HG03066 (cell line): Measurements from ENCODE around the gene FAM168B.

ENCODE experiments used
- ATAC-seq: cut with Tn5 transposase; IDR thresholded peaks from one replicate; pipeline ENCODE4 v1.9.1; 2021; ENCODE audit warnings: low read depth; ENCODE audit not compliant: unreplicated experiment

FAM168B gene

DNA sequence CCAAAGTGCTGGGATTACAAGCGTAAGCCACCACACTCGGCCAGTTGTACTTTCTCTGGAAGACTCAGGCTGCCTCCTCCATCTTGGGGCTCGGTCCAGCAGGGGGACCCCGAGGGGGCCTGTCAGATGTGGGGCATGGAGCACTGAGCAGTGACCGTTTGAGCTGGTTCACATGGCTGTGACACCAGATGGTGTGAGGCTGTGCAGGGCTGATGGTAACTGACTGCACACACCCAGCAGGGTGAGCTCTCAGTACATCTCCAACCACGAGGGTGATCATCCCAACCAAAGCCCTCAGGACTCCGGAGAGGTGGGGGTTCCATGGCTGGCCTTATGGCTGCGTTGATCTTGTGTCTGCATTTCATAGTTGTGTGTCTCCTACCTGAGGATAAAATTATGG is 63.4 kb downstream of the FAM168B start:
- ATAC-seq: no peak

DNA sequence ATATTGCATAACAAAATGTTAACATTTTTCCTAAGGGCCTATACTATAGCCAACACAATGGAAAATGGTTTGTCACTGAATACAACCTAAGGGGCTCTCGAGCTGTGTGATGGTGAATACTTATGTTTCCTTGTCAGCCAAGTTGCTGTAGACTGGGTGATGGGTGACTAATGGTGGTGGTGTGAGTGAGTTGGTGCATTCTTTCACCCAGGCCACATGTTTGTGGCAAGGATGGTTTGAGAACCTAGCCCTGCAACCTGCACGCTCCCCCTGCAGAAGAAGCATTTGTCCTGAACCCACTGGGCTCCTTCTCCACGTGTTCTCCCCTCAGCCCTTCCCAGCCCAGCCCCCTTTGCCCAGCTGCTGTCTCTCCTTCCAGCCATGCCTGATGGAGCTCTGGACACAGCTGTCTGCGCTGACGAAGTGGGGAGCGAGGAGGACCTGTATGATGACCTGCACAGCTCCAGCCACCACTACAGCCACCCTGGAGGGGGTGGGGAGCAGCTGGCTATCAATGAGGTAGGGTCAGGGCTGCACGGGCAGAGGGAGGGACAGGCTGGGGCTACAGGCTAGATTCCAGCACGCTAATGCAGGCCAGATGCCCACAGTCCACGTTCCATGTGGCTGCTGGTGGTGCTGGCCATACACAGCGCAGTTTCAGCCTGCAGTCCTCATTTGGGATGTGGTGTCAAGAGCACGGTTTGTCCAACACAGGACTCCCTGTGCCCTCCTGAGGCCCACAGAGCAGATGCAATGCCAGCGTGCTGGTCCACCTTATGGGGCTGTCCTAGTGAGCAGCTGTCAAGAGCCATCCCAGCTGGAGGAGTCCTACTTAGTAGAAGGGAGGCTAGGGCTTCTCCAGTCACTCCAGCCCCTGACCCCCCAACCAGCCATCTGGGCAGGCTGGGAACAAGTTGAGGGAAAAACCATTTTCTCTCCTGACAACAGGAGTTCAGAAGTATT is 65.4 kb downstream of the FAM168B start:
- ATAC-seq: no peak

DNA sequence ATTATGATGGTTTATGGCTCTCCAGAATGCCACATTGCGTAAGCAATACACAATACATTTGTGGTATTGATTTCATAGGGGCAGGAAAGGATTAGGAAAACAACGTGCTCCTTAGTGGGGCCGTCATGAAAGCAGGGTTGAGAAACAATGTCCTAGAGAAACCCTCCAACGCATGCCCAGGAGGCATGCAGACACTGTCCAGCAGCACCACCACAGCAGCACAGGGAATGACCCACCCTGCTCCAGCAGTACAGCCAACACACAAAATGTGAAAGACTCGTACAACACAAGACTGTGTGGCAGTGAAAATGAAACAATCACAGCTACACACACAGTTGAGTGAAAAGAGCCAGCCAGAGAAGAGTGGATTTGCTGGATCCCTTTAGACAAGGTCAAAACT is 66.3 kb downstream of the FAM168B start:
- ATAC-seq: no peak

DNA sequence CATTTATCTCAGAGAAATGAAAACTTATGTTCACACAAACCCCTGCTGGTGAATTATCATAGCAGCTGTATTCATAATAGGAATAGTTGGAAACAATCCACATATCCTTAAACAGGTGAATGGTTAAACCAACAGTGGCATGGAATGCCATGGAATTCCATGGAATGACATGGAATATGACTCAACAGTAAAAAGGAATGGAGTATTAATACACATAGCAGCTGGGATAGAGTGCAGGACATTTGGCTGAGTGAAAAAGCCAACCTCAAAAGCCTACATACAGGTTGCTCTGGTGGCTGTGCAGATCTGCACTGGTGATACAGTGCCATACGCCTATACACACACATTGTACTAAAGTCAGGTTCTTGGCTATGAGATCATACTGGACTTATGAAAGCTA is 69.5 kb downstream of the FAM168B start:
- no peak for ATAC-seq

DNA sequence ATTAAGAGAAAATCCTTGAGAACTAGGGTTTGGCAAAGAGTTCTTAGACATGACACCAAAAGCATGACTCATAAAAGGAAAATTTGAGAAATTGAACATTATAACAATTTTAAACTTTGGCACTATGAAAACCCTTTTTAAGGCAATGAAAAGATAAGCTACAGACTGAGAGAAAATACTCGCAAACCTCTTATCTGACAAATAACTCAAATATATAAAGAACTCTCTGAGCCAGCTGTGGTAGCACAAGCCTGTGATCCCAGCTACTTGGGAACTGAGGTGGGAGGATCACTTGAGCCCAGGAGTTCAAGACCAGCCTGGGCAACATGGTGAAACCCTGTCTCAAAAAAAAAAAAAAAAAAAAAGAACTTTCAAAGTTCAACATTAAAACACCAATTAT is 70.5 kb downstream of the FAM168B start:
- no peak for ATAC-seq

DNA sequence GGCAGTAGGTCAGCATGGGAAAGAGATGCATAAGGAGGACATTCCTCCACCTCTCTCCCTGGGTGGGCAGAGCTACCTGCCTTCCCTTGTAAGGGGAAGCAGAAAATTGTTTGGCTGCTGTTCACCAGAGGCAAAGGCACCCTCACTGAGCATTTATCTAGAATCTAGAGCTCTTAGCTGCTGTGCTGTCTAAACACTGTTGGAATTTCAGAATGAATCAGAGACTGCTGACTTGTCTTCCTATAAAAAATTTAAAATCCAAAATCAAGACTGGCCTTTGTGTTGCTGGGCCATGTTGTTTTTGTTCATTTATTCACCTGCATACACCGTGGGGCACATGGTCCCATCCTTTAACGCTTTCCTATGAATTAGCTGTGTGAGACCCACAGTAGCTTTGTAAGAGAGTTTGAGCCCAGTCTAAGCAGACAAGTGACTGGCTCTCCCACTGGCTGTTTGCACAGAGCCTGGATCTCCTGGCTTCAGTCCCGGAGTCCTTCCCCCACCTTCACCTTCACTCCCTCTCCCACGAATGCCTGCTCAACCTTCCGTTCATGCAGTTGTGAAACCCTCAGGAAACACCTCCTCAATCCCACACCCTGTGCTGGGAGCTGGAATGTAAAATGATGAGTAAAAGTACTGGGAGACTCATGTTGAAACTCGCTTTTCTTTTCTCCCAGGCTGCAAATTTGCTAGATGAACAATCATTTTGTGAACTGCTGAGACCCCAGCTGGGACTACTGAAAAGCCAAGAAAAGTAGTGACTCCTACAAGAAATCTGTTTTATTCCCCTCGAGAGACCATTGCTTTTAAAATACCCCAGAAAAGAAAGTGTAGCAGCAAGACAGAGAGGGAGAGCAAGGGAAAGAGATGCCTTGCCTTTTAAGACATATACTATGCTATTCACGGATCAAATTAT is 76.2 kb downstream of the FAM168B start:
- no peak for ATAC-seq

DNA sequence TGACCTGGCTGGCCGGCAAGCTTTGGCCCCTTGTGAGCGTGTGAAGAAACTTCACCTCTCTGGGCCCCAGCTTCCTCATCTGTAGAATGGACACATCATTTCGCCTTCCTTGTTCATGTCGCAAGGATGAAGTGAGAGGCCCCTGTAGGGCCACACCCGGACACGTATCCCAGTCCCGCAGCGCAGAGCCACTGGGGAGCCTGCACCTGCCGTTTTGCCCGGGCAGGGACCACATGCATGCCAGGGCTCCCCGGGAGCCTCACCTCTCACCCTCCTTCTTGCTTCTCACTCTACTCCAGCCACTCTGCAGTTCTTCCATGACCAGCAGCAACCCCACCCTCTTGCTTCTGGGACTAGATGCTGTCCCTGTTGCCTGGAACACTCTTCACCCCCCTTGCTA is 77.5 kb downstream of the FAM168B start:
- no peak for ATAC-seq

DNA sequence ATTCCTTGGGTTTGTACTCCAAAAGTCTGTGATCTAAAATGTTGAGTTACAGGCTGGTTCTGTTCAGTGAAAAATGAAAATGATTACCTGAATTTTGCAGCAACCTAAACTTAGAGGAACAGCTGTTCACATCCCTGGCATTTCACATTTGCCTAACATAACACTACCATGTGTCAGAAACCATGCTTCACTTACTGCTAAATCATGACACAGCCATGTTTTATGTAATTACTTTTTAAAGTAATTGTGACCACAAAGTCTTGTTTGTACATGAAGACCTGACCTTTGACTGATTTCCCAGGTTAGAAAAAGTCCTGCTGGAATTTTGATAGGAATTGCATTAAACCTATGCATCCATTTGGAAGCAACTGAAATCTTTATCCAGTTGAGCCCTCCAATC is 79.1 kb downstream of the FAM168B start:
- no peak for ATAC-seq

DNA sequence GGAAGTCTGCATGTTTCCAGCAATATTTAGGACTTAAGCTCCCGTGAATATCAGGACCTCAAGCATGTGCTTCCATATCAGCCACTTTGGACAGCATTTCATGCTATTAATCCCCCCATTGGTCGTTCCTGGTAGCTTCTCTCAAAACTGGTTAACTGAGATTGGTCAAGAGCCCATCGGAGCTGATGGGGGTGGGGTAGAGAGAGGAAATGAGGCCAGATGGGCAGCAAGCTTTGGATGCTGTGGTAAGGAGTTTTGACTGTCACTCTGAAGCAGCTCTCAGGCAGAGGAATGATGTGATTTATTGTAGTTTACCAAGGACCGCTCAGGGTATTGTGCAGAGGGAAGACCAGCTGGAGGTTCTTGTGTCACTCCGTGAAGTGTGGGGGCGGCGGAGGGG is 81.8 kb downstream of the FAM168B start:
- no peak for ATAC-seq

DNA sequence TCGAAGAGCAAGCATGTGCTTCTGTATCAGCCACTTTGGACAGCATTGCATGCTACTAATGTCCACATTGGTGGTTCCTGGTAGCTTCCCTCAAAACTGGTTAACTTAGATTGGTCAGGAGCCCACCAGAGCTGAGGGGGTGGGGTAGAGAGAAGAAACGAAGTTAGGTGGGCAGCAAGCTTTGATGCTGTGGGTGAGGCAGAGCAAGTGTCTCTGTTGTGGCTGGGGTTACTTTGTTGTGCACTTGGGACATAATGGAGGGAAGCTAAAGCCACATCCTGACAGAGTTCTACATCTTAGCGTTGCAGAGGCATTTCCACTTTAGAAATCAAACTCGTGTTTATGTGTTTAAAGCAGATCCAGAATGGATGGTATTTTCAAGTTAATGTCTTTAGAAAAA is 82.7 kb downstream of the FAM168B start:
- no peak for ATAC-seq

DNA sequence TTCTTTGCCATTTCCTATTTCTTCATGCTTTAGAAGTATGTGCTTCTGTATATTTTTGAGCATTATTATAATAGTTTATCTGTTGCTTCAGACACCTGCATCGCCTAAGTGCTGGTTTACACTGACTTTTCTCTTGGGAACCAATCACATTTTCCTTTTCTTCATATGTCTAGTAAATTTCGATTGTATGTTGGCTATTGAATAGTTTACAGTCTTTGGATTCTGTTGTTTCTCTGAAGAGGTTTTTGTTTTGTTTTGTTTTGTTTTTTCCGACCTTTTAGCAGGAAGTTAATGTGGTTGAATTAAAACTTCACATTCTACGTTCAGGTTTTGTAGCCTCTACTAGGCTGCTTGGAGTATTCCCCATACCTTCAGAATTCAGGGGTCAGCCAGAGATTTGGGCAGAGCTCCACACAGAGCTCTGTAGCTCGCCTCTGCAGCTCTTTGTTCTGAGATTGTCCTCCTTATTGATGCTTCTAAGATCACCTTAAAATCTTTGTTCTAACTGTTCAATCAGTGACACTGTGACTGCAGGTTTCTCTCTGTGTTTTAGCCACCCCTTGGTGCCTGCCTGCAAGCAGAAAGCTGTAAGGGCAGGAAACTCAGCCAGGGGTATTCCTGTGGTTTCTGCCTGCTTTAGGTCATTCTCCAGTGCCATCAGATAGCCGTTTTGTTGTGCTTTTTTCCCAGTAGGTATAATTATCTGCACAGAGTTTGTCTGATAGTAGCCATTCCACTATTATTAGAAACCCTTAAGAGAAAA is 83.4 kb downstream of the FAM168B start:
- no peak for ATAC-seq

DNA sequence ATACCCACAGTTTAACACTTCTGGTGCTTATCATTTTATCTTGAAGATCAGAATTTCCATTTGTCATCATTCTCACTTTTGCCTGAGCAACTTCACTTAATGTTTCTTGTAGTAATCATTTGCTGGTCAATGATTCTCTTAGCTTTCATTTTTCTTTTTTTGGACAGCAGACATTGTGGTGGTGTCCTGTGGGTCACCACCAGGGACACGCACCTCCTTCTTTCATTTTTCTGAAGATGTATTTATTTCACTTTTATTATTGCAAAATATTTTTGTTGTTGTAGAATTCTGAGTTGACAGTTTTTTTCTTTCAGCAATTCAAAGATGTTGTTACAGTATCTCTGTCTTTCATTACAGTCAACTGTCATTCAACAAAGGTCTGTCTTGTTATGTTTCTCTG is 84.3 kb downstream of the FAM168B start:
- ATAC-seq: no peak

DNA sequence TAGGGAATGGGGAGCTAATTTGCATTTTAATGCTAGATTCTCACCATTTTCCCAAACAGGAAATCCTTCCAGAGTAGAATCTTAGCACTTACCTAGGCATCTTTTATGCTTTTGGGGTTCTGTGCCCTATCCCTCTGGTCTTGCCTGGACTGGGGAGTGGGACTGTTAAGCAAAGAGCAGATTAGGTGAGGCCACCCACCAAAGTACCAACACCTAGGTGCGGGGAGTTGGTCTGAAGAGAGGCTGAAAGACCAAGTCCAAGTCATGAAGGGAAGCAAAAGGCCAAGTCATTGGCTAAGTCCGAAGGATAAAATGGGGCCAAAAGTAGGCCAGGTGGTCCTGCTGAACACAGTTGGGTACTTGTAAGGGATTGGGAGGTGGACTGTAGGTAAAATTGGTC is 86.7 kb downstream of the FAM168B start:
- no peak for ATAC-seq

DNA sequence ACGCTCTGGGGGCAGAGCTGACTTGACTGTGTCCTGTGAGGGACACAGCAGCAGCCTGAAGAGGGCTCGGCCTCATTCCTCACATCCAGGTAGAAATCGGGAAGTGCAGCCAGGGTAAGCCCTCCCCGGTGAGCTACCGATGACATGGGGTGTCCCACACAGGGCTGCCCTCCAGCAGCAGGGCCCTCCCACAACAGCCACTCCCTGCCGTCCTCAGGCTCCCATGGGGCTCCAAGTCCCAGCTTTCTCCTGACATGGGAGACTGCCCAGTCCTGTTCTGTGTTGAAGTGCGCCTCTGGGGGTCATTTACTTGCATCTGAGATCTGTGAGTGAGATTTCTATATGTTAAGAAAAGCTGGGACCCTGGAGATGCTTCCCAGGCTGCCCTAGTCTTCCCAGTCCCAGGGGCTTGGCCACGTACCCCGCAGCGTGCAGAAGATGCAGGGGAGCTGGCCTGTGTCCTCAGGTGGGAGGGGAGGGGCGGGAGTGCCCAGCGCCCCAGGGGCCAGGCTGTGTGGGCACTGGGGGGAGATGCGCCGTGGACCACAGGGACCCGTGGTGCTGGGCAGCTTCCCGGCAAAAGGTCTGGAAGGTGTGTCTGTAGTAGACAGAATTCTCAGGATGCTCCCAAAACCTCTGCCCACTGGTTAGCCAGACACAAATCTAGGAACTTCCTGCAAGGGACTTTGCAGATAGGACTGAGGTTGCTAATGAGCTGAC is 87.9 kb downstream of the FAM168B start:
- ATAC-seq: no peak

DNA sequence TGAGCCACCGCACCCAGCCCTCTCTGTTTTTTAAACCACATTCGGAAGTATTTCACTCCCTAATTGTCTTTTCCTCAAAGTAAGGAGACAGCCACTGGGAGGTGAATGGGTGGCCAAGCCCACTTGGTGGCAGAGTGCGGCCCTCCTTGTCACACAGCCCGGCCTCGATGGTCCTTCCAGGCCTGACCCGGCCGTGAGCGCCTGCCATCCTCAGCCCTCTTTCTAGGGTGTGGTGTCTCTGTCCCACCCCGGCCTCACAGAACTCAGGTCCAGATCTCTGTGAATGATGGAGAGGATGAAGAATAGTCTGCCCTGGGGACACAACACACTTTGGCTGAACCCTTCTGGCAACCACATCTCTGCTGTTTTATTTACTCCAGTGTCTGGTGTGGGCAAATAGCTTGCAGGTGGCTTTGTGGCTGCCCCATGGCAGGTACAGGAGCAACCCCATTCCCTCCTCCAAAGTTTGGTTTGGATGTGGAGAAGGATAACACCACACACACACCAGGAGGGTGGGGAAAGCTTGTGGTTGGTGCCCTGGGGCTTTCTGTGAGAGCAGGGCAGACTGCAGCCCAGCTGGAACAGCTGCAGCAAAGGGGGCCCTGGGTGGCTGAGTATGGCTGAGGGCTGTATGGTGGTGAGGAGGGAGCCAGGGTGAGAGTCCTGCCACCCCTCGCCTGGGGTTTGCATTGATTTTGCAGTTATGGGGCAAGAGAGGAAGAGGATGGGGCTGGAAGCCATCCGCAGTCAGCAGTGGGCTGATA is 88.6 kb downstream of the FAM168B start:
- ATAC-seq: no peak

DNA sequence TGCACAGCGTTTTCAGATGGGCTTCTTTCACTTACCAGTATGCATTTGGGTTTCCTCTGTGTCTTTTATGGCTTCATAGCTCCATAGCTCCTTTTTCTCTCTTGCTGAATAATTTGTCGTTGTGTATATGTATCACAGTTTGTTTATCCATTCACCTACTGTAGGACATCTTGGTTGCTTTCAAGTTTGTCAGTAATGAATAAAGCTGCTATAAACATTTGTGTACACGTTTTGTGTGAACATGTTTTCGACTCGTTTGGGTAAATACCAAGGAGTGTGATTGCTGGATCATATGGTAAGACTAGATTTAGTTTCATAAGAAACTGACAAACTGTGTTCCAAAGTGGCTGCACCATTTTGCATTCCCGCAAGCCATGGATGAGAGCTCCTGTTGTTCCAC is 94.7 kb downstream of the FAM168B start:
- no peak for ATAC-seq
